Skeletal muscle tissue (tissue), 4 donors: ENCODE measurements around the gene PRR18. TPM values are rescaled to one million over a fixed set of nuclear protein-coding genes. Genes with fewer than 3 reads are reported as not detected.

Source experiments
- H3K27ac ChIP-seq: one replicate; pipeline ENCODE4 v1.7.0; 2013; ENCODE audit warnings: mild to moderate bottlenecking, low read depth, low read length, inconsistent platforms
- H3K27me3 ChIP-seq, 3 donors: one replicate each; pipeline ENCODE4 v1.7.0; 2013; ENCODE audit warnings: low read length in 3 of 3; ENCODE audit not compliant: control insufficient read depth in 3 of 3, insufficient read depth in 3 of 3
- H3K36me3 ChIP-seq, 3 donors: one replicate each; pipeline ENCODE4 v1.7.0; 2013; ENCODE audit warnings: low read length in 3 of 3; ENCODE audit not compliant: control insufficient read depth in 3 of 3, insufficient read depth in 3 of 3
- H3K4me1 ChIP-seq, 3 donors: one replicate each; pipeline ENCODE4 v1.7.0; 2013; ENCODE audit warnings: low read length in 3 of 3, mild to moderate bottlenecking in 3 of 3; ENCODE audit not compliant: control insufficient read depth in 3 of 3, insufficient read depth in 3 of 3
- H3K4me3 ChIP-seq, 3 donors: one replicate each; pipeline ENCODE4 v1.7.0; 2013; ENCODE audit warnings: low read length in 3 of 3
- H3K9ac ChIP-seq, 3 donors: one replicate each; pipeline ENCODE4 v1.7.0; 2013; ENCODE audit warnings: low read length in 3 of 3, mild to moderate bottlenecking in 3 of 3, moderate library complexity in 2 of 3, low read depth in 1 of 3
- H3K9me3 ChIP-seq, 3 donors: one replicate each; pipeline ENCODE4 v1.7.0; 2013; ENCODE audit warnings: low read length in 3 of 3; ENCODE audit not compliant: control insufficient read depth in 3 of 3
- total RNA-seq: library from RNA; depleted of rRNA; stranded (reverse); fragments of >200 nt; gene quantifications from one replicate; pipeline ENCODE4 v1.2.3, GENCODE V29; 2014
- donor health status: Osteomylitis.

PRR18 gene
- total RNA-seq, 1 donor from 2014 or later, result 0.52 TPM

- H3K4me1 ChIP-seq, result no peaks in the 10 kb centered on the region
- no peak overlapping the region for H3K4me3 ChIP-seq
- no peaks in the 10 kb centered on the region for H3K9me3 ChIP-seq
- H3K9ac ChIP-seq, result no peak overlapping the region
- no peak overlapping the region for H3K27ac ChIP-seq
- H3K27me3 ChIP-seq, result peaks cover 10 to 23% (median 21%) of the 10 kb centered on the region in 3 donors
- H3K36me3 ChIP-seq, result no peaks in the 10 kb centered on the region
Observed at GRCh38 chr6:166293731-166294584, 14.2 kb downstream of the PRR18 start.

GRCh38 chr6:166289207-166290060 is 18.8 kb downstream of the PRR18 start:
- no peaks in the 10 kb centered on the region for H3K4me1 ChIP-seq
- no peak overlapping the region for H3K27ac ChIP-seq
- peaks cover 10 to 16% (median 13%) of the 10 kb centered on the region in 3 donors for H3K27me3 ChIP-seq
- no peak overlapping the region for H3K9ac ChIP-seq
- H3K9me3 ChIP-seq, result no peaks in the 10 kb centered on the region
- no peak overlapping the region for H3K4me3 ChIP-seq
- no peaks in the 10 kb centered on the region for H3K36me3 ChIP-seq

- Histone ChIP-seq H3K4me1 (no peaks in the 10 kb centered on the region), H3K4me3 (no peak overlapping the region), H3K9me3 (no peaks in the 10 kb centered on the region), H3K27ac (no peak overlapping the region), H3K9ac (no peak overlapping the region), H3K36me3 (no peaks in the 10 kb centered on the region), H3K27me3 (peaks cover 14 to 20% (median 20%) of the 10 kb centered on the region in 3 donors)
Observed at GRCh38 chr6:166286839-166287271, 21.3 kb downstream of the PRR18 start.

GRCh38 chr6:166285233-166285632 is 23.0 kb downstream of the PRR18 start:
- H3K27me3 ChIP-seq, result peaks cover 12 to 28% (median 17%) of the 10 kb centered on the region in 3 donors
- H3K27ac ChIP-seq, result no peak overlapping the region
- no peaks in the 10 kb centered on the region for H3K36me3 ChIP-seq
- H3K4me1 ChIP-seq, result no peaks in the 10 kb centered on the region
- no peak overlapping the region for H3K9ac ChIP-seq
- no peak overlapping the region for H3K4me3 ChIP-seq
- no peaks in the 10 kb centered on the region for H3K9me3 ChIP-seq

- no peak overlapping the region for H3K27ac ChIP-seq
- H3K9me3 ChIP-seq, result no peaks in the 10 kb centered on the region
- no peaks in the 10 kb centered on the region for H3K4me1 ChIP-seq
- H3K9ac ChIP-seq, result no peak overlapping the region
- H3K4me3 ChIP-seq, result no peak overlapping the region
- peaks cover 12 to 28% (median 17%) of the 10 kb centered on the region in 3 donors for H3K27me3 ChIP-seq
- H3K36me3 ChIP-seq, result no peaks in the 10 kb centered on the region
Observed at GRCh38 chr6:166284640-166285039, 23.6 kb downstream of the PRR18 start.

GRCh38 chr6:166282394-166283032 is 25.7 kb downstream of the PRR18 start:
- no peak overlapping the region for H3K27ac ChIP-seq
- no peaks in the 10 kb centered on the region for H3K4me1 ChIP-seq
- no peak overlapping the region for H3K4me3 ChIP-seq
- H3K9ac ChIP-seq, result no peak overlapping the region
- H3K9me3 ChIP-seq, result no peaks in the 10 kb centered on the region
- peaks cover 12 to 28% (median 17%) of the 10 kb centered on the region in 3 donors for H3K27me3 ChIP-seq
- H3K36me3 ChIP-seq, result no peaks in the 10 kb centered on the region

- H3K27ac ChIP-seq, result no peak overlapping the region
- peaks cover 12 to 28% (median 17%) of the 10 kb centered on the region in 3 donors for H3K27me3 ChIP-seq
- no peak overlapping the region for H3K4me3 ChIP-seq
- H3K9me3 ChIP-seq, result no peaks in the 10 kb centered on the region
- no peak overlapping the region for H3K9ac ChIP-seq
- H3K36me3 ChIP-seq, result no peaks in the 10 kb centered on the region
- H3K4me1 ChIP-seq, result peaks cover 0 to 6% (median 2%) of the 10 kb centered on the region in 3 donors
Observed at GRCh38 chr6:166281104-166281503, 27.1 kb downstream of the PRR18 start.

- no peak overlapping the region for H3K9ac ChIP-seq
- H3K9me3 ChIP-seq, result no peaks in the 10 kb centered on the region
- peaks cover 0 to 8% (median 2%) of the 10 kb centered on the region in 3 donors for H3K4me1 ChIP-seq
- H3K27ac ChIP-seq, result no peak overlapping the region
- peaks cover 11 to 25% (median 14%) of the 10 kb centered on the region in 3 donors for H3K27me3 ChIP-seq
- H3K36me3 ChIP-seq, result no peaks in the 10 kb centered on the region
- no peak overlapping the region for H3K4me3 ChIP-seq
Observed at GRCh38 chr6:166279393-166279679, 28.9 kb downstream of the PRR18 start.

GRCh38 chr6:166278579-166279392 is 29.4 kb downstream of the PRR18 start:
- Histone ChIP-seq H3K27ac (no peak overlapping the region), H3K4me1 (peaks cover 0 to 8% (median 2%) of the 10 kb centered on the region in 3 donors), H3K36me3 (no peaks in the 10 kb centered on the region), H3K9me3 (no peaks in the 10 kb centered on the region), H3K4me3 (no peak overlapping the region), H3K9ac (no peak overlapping the region), H3K27me3 (peaks cover 6 to 19% (median 8%) of the 10 kb centered on the region in 3 donors)
